Activated CD4-positive, alpha-beta T cell treated with anti-CD3 and anti-CD28 coated beads, Interleukin-2, amount 50 U/mL, for 1 hour (primary cell): Measurements from ENCODE around the gene MSANTD1.

Source experiments
- DNase-seq: peaks from one replicate; pipeline ENCODE4 v3.0.0-alpha.2; 2020

Gene MSANTD1

DNA sequence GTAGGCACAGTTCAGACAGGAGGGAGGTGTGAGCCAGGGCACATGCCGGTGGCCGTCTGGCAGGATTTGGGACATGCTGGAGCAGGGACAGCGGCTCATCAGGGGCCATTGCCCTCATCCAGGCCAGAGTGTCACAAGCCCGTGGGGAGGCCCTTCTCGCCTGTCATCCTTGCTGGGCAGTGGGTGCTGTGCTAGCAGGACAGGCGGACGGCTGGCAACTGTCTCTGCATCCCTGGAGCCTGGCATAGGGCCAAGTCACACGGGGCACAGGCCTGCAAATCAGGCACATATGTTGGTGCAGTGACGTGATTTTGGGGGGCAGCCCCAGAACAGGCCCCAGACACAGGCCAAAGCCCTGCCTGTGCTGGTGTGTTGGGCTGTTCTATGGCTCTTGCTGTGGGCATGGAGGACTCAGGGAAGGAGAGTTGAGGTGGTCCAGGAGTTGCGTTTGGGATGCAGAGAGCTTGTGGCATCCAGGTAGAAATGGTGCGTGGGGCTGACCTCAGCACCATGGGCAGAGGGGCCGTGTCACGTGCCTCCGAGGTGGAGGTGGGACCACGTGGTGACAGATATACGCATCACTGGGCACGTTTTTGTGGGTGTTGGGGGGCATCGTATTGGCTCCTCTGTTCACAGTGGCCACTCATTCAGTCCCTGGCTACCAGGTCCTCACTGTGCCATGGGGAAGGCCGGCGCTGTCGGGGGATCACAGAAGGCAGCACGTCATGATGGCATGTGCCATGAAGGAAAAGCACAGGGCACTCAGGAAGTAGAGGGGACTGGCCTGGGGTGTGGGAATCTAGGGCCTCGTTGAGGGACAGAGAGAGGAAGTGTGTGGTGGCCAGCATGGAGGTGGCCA is 14.6 kb upstream of the MSANTD1 start:
- no peak for DNase-seq

DNA sequence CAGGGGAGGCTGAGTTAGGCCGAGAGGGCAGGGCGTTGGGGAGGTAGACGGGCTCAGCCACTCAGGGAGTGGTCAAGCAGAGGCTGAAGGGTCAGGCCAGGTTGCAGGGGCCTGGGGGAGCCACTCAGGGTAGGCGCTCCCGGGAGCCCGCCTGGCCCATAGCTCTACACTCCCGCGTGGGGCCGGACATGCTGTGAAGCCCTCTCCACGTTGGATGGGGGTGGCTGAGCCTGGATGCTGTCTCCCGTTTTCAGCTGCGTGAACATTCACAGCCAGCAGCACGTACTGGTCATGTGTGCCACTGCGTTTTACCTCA is 14.0 kb upstream of the MSANTD1 start:
- no peak for DNase-seq

GRCh38 chr4:3235581-3235980 is 13.4 kb upstream of the MSANTD1 start:
- no peak for DNase-seq

DNA sequence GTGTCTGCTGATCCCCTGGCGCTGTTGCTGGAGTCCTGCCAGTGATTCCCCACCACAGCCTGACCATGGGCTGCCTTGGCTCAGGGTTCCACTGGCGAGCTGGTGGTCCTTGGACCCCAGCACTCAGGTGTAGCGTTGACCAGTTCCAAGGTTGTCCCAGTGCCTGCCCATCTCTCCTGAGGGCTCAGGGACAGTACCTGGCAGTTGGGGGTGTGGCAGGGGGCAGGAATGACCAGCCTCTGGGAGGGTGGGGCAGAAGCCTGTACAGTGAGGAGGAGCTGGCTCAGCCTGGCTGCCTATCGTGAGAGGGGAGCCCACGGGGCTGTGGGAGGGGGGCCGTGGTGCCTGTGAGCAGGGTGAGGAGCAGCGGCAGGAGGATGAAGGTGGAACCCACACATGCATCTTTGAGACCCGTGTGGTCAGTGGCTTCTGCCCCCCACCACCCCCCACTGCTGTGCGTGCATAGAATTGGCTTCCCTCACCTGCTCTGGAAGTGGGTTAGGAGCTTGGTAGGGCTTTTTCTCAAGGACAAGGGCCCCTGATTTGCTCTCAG is 12.6 kb upstream of the MSANTD1 start:
- DNase-seq = no peak

GRCh38 chr4:3237266-3237665 is 11.7 kb upstream of the MSANTD1 start:
- no peak for DNase-seq

DNA sequence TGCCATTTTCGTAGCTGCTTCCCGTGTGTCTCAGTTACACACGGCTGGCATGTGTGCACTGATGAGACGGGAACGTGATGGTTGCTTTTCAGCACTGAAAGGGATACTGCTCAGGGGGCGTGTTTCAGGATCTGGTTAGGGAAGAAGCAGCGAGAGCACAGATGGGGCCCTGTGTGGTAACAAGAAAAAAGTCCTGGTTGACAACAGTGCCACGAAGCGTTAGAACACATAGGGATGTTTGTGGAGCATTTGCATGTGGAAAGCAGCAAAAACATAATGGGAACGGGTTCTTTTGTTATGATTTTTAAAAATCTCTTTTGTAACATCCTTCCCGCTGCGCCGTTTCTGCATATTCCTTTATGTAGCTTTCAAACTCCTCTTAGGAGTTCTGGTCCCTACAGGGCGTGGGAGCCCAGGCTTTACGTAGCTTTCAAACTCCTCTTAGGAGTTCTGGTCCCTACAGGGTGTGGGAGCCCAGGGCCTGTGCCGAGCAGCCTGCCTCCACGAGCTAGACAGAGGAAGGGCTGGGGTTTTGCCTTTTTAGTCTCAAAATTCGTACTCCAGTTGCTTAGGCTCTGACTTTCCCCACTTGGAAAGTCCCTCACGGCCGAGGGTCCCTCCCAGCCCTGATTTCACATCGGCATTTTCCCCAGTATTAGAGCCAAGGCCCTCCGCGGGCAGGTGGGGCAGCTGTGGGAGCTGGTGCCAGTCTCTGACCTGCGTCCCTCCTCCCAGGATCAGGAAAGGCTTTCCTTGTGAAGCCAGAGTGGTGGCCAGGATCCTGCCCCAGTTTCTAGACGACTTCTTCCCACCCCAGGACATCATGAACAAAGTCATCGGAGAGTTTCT is 11.0 kb upstream of the MSANTD1 start:
- no peak for DNase-seq

GRCh38 chr4:3238721-3239120 is 10.2 kb upstream of the MSANTD1 start:
- no peak for DNase-seq

GRCh38 chr4:3239303-3239702 is 9.7 kb upstream of the MSANTD1 start:
- DNase-seq = no peak

DNA sequence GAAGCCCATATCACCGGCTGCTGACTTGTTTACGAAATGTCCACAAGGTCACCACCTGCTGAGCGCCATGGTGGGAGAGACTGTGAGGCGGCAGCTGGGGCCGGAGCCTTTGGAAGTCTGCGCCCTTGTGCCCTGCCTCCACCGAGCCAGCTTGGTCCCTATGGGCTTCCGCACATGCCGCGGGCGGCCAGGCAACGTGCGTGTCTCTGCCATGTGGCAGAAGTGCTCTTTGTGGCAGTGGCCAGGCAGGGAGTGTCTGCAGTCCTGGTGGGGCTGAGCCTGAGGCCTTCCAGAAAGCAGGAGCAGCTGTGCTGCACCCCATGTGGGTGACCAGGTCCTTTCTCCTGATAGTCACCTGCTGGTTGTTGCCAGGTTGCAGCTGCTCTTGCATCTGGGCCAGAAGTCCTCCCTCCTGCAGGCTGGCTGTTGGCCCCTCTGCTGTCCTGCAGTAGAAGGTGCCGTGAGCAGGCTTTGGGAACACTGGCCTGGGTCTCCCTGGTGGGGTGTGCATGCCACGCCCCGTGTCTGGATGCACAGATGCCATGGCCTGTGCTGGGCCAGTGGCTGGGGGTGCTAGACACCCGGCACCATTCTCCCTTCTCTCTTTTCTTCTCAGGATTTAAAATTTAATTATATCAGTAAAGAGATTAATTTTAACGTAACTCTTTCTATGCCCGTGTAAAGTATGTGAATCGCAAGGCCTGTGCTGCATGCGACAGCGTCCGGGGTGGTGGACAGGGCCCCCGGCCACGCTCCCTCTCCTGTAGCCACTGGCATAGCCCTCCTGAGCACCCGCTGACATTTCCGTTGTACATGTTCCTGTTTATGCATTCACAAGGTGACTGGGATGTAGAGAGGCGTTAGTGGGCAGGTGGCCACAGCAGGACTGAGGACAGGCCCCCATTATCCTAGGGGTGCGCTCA is 8.7 kb upstream of the MSANTD1 start:
- no peak for DNase-seq

DNA sequence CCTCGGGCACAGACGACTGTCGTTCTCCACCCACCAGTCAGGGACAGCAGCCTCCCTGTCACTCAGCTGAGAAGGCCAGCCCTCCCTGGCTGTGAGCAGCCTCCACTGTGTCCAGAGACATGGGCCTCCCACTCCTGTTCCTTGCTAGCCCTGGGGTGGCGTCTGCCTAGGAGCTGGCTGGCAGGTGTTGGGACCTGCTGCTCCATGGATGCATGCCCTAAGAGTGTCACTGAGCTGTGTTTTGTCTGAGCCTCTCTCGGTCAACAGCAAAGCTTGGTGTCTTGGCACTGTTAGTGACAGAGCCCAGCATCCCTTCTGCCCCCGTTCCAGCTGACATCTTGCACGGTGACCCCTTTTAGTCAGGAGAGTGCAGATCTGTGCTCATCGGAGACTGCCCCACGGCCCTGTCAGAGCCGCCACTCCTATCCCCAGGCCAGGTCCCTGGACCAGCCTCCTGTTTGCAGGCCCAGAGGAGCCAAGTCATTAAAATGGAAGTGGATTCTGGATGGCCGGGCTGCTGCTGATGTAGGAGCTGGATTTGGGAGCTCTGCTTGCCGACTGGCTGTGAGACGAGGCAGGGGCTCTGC is 7.9 kb upstream of the MSANTD1 start:
- no peak for DNase-seq

DNA sequence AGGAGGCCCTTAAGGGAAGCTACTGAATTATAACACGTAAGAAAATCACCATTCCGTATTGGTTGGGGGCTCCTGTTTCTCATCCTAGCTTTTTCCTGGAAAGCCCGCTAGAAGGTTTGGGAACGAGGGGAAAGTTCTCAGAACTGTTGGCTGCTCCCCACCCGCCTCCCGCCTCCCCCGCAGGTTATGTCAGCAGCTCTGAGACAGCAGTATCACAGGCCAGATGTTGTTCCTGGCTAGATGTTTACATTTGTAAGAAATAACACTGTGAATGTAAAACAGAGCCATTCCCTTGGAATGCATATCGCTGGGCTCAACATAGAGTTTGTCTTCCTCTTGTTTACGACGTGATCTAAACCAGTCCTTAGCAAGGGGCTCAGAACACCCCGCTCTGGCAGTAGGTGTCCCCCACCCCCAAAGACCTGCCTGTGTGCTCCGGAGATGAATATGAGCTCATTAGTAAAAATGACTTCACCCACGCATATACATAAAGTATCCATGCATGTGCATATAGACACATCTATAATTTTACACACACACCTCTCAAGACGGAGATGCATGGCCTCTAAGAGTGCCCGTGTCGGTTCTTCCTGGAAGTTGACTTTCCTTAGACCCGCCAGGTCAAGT is 6.9 kb upstream of the MSANTD1 start:
- no peak for DNase-seq

DNA sequence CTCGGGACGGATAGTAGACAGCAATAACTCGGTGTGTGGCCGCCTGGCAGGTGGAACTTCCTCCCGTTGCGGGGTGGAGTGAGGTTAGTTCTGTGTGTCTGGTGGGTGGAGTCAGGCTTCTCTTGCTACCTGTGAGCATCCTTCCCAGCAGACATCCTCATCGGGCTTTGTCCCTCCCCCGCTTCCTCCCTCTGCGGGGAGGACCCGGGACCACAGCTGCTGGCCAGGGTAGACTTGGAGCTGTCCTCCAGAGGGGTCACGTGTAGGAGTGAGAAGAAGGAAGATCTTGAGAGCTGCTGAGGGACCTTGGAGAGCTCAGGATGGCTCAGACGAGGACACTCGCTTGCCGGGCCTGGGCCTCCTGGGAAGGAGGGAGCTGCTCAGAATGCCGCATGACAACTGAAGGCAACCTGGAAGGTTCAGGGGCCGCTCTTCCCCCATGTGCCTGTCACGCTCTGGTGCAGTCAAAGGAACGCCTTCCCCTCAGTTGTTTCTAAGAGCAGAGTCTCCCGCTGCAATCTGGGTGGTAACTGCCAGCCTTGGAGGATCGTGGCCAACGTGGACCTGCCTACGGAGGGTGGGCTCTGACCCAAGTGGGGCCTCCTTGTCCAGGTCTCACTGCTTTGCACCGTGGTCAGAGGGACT is 5.7 kb upstream of the MSANTD1 start:
- no peak for DNase-seq

DNA sequence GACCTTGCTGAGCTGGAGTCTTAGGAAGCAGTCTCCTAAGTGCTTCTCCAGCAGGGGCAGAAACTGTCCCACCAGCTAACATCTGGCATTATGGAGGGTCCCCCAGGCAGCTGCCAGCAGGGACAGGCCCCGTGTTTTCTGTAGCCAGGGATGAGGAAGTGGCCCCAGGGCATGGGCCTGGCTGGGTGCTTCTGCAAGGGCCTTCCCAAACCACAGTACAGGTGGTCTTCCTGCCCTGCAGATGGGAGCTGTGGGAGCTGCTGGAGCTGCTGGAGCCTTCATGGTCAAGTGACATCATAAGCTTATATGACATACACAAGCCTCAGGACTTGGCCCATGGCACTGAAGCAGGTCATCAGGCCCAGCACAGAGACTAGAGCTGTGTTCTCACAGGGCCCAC is 5.0 kb upstream of the MSANTD1 start:
- no peak for DNase-seq

DNA sequence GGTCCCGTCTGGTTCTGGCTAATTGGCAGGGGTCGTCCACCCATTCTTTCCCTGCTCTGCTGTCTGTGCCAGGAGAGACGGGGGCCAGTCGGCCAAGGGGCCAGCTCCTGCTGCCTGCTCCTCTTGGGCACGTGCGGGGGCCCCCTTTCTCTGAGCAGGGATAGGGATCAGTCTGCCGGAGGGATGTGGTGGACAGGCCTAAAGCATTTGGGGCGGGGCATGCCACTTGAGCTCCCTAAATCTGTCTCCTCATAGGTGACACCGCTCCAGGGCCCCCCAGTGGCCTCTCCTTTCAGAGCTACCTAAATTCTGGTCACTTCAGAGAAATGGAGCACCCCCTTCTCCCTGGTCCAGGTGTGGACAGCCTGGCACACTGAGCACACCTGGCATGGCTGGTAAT is 4.2 kb upstream of the MSANTD1 start:
- DNase-seq = no peak

- DNase-seq = no peak
Measured at GRCh38 chr4:3245676-3246075, 3.3 kb upstream of the MSANTD1 start.

GRCh38 chr4:3246458-3247398 is 2.2 kb upstream of the MSANTD1 start:
- DNase-seq = no peak

DNA sequence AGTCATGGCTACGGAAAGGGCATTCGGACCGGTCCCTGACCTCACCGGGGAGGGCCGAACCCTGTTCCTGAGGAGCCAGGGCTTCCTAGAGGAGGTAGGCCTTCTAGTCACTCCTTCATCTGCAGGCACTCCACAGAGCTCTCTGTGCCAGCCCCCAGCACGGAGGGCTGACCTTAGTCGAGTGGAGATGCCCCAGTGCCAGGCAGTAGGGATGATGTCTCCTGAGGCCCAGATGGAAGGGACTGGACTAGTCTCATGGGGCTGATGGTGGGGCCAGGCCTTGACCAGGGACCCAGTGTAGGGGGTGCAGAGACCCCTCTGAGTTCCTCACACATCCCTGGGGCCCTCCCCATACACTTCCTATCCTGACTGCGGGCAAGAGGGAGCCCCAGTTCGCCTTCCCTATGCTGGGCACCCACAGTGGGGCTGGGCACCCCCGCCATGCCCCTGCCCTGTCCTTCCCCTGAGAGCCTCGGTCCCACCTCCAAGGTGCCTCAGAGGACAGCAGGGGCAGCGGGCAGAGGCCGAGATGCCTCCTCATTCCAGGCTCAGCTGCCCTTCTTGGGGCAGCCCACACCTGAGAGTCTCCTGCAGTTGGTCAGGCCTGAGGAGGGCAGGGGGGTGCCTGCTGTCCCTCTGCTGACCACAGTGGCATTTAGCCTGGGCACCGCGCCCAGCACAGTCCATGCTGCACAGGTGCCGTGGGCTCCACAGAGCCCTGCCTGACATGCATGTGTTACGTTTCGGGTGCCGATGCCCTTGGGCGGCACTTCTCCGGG is 1.4 kb upstream of the MSANTD1 start:
- DNase-seq = no peak

- DNase-seq = no peak
Measured at GRCh38 chr4:3248178-3248480, 830 bp upstream of the MSANTD1 start.

- DNase-seq = no peak
Measured at GRCh38 chr4:3249711-3250437, 915 bp downstream of the MSANTD1 start.
